KOPT-K1 (cell line): ENCODE data around the gene GDF3.
A peak's percentile ranks its signal among the peaks of the same experiment; 100 is the strongest.
"Not testable (repeated sequence)": the region's sequence is repeated elsewhere in the genome, so short reads cannot be mapped to it uniquely, and the experiment has no call there.

Experiments
- H3K27ac ChIP-seq: fragments of 200-600 bp; sonication (generic); 2 replicates; pipeline ENCODE4 v1.5.1; 2016; ENCODE audit warnings: antibody characterized with exemption, mild to moderate bottlenecking, low read depth, low read length; ENCODE audit not compliant: poor library complexity, severe bottlenecking
- H3K36me3 ChIP-seq: fragments of 200-600 bp; sonication (generic); 2 replicates; pipeline ENCODE4 v1.5.1; 2017; ENCODE audit warnings: antibody characterized with exemption, mild to moderate bottlenecking, low read length, moderate library complexity; ENCODE audit not compliant: insufficient read depth
- H3K9me3 ChIP-seq: fragments of 200-600 bp; sonication (generic); 2 replicates; pipeline ENCODE4 v1.5.1; 2017; ENCODE audit warnings: antibody characterized with exemption, low read length, mild to moderate bottlenecking; ENCODE audit not compliant: insufficient read depth, poor library complexity, severe bottlenecking

GDF3 gene

GRCh38 chr12:7640123-7640995 lies 55.2 kb downstream of the GDF3 start:
- peak overlapping the region; percentile 71 for H3K27ac ChIP-seq
- not testable (repeated sequence) for H3K9me3 ChIP-seq, H3K36me3 ChIP-seq
